CD4-positive, alpha-beta T cell treated with Interferon gamma for 1 hour (primary cell): ENCODE data around the gene PTOV1.
"Not testable (repeated sequence)": the region's sequence is repeated elsewhere in the genome, so short reads cannot be mapped to it uniquely, and the experiment has no call there.

Experiments
- DNase-seq: peaks from one replicate; pipeline ENCODE4 v3.0.0-alpha.2; 2020

PTOV1 gene

GRCh38 chr19:49818649-49819370 lies 32.1 kb upstream of the PTOV1 start:
- no peak for DNase-seq

- DNase-seq, result not testable (repeated sequence)
Measured at GRCh38 chr19:49819452-49820115, 31.4 kb upstream of the PTOV1 start.

GRCh38 chr19:49820125-49820524 lies 30.8 kb upstream of the PTOV1 start:
- DNase-seq, result no peak

- no peak for DNase-seq
Measured at GRCh38 chr19:49823472-49823871, 27.5 kb upstream of the PTOV1 start.

GRCh38 chr19:49824662-49825061 lies 26.3 kb upstream of the PTOV1 start:
- DNase-seq, result no peak

GRCh38 chr19:49827034-49827433 lies 23.9 kb upstream of the PTOV1 start:
- no peak for DNase-seq

- DNase-seq, result no peak
Measured at GRCh38 chr19:49829200-49829599, 21.8 kb upstream of the PTOV1 start.

GRCh38 chr19:49829721-49830120 lies 21.2 kb upstream of the PTOV1 start:
- DNase-seq, result no peak

- no peak for DNase-seq
Measured at GRCh38 chr19:49830766-49831165, 20.2 kb upstream of the PTOV1 start.

GRCh38 chr19:49831592-49831991 lies 19.4 kb upstream of the PTOV1 start:
- no peak for DNase-seq

- no peak for DNase-seq
Measured at GRCh38 chr19:49832556-49832955, 18.4 kb upstream of the PTOV1 start.

GRCh38 chr19:49833599-49833998 lies 17.4 kb upstream of the PTOV1 start:
- DNase-seq, result no peak

- DNase-seq, result no peak
Measured at GRCh38 chr19:49835562-49835961, 15.4 kb upstream of the PTOV1 start.

GRCh38 chr19:49836176-49837008 lies 14.6 kb upstream of the PTOV1 start:
- DNase-seq, result no peak

GRCh38 chr19:49837009-49837310 lies 14.0 kb upstream of the PTOV1 start:
- no peak for DNase-seq

GRCh38 chr19:49837425-49837824 lies 13.5 kb upstream of the PTOV1 start:
- DNase-seq, result no peak

- DNase-seq, result no peak
Measured at GRCh38 chr19:49838885-49839588, 11.9 kb upstream of the PTOV1 start.

GRCh38 chr19:49839713-49840112 lies 11.2 kb upstream of the PTOV1 start:
- DNase-seq, result no peak

GRCh38 chr19:49840321-49840720 lies 10.6 kb upstream of the PTOV1 start:
- DNase-seq, result no peak

- DNase-seq, result no peak
Measured at GRCh38 chr19:49840736-49841249, 10.2 kb upstream of the PTOV1 start.

GRCh38 chr19:49843265-49843664 lies 7.7 kb upstream of the PTOV1 start:
- DNase-seq, result peak; percentile 50

- DNase-seq, result no peak
Measured at GRCh38 chr19:49844138-49845095, 6.5 kb upstream of the PTOV1 start.
